Stimulated activated CD8-positive, alpha-beta memory T cell treated with anti-CD3 and anti-CD28 coated beads, Interleukin-4, amount 100 ng/mL, for 24 hours (primary cell): ENCODE results near the gene ERGIC1.
"Not testable (repeated sequence)": the region's sequence is repeated elsewhere in the genome, so short reads cannot be mapped to it uniquely, and the experiment has no call there.

Experiments used
- DNase-seq: peaks from one replicate; pipeline ENCODE4 v3.0.0-alpha.2; 2020; ENCODE audit warnings: low read depth

Gene ERGIC1

DNA sequence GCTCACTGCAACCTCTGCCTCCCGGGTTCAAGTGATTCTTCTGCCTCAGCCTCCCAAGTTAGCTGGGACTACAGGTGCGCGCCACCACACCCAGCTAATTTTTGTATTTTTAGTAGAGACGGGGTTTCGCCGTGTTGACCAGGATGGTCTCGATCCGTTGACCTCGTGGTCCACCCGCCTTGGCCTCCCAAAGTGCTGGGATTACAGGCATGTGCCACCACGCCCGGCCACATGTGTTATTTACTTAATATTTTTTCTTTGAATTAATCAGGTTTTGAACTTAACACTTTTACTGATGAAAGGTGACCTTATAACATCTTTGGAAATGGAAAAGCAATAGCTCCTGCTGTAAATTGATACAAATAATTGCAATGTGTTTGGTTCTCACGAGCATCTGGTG is 13.5 kb downstream of the ERGIC1 start:
- DNase-seq, result not testable (repeated sequence)

DNA sequence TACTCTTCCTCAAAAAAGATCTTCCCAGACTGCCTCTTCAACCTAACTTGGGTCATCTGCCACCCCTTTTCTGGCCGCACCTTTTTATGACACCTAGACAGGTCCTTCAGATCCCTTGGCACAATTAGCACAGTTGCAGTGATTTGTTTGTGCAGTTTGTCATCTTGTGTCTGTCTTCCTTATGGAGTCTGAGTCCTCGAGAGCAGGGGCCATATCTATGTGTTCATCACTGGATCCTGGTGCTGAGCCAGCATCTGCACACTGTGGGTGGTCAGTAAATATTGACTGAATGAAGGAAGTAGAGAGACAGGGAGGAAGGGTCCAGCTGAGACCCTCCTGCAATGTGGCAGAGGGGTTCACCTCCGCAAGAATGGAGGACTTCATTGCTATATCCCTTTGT is 14.4 kb downstream of the ERGIC1 start:
- DNase-seq, result no peak

DNA sequence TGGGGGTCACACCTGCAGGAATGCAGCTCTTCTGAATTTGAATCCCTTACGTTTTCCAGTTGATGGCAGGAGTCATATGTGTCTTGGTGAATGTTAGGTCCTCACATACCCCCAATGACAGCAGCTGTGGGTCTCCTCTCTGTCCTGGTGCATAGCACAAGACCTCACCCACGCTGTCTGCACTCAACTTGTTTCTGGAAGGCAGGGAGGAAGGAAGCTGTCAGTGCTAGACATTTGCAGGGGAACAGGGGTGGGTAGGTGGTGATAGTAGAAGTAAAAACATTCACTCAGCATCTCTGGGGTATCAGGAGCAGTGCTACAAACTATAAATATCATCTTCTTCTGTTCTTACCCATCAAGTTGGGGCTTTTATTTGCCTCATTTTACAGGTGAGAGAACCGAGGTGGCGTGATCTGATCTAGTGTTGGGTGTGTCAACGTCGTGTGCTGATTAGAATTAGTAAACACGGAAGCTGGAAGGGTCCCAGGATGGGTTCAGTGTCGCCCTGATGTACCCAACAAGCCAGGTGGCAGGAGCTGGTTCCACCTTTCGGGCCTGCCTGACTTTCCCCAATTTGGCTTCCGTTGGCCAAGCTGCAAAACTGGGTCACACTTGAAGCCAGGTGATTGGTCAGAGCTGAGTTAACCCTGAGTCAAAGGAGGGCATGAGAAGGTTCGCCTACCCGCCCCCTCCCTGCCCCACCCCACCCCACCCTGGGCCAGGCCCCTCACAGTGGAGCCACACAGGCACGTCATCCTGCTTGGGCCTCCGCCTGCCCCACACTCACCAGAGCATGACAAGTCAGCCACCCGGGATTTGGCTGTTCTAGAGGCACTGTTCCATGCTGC is 15.8 kb downstream of the ERGIC1 start:
- no peak for DNase-seq

DNA sequence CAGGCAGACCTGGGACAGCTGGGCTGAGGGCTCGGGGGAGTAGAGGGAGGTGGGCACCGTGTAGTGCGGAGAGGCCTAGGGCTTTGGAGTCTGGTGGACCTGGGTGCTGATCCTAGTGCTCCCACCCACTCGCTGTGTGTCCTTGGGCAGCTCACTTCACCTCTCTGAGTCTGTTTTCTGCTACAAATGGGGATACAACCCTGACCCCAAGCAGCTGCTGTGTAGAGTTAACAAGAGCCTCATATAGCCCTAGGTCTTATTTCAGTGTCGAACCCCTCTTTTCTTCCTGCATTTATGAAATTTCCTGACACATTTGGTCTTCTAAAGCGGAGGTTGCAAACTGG is 16.4 kb downstream of the ERGIC1 start:
- no peak for DNase-seq

DNA sequence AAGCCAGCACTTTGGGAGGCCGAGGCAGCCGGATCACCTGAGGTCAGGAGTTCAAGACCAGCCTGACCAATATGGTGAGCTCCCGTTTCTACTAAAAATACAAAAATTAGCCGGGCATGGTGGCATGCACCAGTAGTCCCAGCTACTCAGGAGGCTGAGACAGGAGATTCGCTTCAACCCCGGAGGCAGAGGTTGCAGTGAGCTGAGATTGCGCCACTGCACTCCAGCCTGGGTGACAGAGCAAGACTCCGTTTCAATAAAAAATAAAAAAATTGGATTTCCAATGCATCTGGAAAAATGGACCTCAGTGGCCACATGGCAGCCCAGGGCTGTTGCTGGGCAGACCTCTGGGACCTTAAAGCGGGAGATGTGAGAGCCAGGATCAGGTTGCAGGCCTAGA is 17.2 kb downstream of the ERGIC1 start:
- DNase-seq, result not testable (repeated sequence)

DNA sequence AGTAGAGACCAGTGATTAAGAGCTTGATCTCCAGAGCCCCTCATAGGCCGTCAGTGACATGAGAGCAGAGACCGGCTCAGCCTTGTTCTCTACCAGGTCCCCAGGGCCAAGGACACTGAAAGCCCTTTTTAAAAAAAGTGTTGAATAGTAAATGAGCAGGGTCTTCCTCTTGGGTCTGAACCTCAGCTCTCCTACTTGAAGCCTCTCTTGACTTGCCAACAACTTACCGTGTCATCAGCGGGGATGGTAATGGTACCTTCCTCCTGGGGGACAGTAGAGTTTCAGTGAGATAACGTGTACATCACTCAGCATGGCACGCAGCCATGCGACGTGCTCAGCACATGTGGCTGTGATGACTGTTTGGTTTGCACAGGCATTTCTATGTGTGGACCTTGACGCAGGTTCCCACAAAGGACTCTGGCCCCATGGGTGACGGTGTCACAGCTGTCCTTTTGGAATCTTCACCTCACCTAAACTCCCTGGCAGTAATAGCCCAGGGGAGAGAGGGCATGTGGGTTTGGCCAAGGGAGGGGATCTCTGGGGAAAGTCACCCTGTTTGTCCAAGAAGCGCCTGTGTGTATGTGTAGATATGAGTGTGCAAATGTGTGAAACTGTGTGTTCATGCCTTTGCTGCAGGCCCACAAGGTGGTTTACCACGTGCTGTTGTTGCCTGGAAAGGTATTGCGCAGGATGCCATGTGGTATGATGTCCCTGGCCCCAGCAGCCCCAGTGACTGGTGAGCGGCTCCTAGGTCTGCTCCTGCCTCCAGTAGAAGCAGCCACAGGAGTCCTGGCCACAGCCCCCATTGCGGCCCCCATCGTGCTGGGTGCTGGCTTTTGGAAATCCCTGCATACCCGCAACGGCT is 18.7 kb downstream of the ERGIC1 start:
- no peak for DNase-seq

DNA sequence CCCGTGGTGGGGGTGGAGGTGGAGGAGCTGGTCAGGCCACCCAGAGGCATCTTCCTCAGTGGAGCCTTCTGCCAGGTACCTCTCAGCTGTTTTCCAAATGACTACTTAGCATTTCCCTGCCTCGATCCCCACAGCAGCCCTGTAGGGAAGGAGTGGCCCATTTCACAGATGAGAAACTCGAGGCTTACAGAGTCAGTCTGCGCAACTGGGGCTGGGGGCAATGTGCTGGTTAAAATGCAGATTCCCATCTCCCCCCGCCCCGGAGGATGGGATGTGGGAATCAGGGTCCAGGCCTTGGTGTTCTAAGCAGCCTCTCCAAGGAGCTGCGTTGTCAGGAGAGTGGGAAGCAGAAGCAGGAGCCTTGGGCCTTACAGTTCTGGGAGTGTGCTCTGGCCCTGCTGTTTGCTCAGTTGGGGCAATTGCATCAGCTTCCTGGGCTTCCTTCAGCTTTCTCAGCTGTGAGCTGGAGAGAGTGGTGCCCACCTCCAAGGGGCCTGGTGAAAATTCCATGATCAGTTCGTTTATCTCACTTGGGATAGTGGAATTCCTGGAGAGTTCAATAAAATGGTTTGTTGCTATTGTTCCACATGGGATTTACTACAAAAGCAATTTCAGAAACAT is 19.4 kb downstream of the ERGIC1 start:
- DNase-seq, result no peak

DNA sequence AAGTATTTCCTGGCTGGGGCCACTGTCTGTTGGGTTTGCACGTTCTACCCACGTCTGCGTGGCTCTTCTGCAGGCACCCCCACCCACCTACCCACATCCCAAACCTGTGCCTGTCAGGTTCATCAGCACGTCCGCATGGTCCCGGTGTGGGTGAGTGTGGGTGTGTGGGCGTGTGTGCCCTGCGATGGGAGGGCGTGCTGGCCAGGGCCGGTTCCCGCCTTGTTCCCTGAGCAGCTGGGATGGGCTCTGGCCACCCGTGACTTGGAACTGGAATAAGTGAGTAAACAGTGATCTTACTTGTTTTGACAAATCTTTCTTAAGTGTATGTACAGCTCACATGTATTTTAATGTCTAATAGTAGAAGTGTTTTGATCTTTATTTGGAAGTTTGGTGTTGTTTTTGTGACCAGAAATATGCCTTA is 20.4 kb downstream of the ERGIC1 start:
- DNase-seq, result no peak

DNA sequence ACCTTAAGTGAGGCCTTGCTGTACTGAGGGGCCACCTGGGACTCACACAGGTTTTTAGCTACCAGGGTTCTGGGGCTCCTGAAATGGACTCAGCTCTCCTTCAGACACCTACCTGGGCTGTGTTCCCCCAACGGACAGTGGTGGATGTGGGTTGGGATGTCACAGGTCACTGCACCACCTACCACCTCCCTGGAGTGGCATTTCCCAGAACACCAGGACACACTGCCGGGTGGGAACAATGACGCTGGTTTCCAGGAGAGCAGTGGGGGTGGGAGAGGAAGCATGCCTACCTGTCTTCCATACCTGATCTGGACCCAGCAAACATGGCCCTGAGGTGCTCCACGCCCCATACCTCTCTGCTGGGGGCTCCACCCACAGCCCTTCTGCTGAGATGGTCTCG is 20.9 kb downstream of the ERGIC1 start:
- DNase-seq, result no peak

DNA sequence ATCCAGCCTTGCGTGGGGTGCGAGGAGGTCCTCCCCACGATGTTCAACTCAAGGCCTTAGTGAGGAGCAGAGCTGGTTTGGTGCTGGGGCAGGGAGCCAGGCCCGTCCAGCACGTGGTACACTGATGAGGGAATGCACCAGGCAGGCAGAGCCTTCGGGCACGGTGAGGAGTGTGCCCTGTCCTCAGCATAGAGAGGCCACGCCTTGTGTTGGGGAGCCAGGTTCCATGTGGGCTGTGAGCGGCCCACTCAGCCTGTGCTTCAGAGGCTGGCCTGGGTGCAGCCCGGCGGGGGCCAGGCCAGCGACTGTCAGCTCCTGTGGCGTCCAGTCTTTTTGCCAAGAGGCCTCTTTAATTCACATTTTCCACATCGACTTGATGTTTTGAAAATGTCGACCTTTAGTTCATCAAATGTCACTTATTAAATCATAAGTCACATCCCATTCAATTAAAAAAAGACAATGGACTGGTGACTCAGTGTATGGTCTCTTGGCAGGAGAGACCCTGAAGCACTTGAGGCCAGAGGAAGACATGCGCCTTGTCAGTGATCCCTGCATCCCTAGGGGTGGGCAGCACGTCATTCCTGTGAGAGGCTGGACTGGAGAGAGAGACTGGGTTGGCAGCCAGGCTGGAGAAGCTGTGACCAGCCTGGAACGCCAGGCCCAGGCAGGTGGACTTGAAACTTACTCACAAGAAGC is 21.7 kb downstream of the ERGIC1 start:
- no peak for DNase-seq

DNA sequence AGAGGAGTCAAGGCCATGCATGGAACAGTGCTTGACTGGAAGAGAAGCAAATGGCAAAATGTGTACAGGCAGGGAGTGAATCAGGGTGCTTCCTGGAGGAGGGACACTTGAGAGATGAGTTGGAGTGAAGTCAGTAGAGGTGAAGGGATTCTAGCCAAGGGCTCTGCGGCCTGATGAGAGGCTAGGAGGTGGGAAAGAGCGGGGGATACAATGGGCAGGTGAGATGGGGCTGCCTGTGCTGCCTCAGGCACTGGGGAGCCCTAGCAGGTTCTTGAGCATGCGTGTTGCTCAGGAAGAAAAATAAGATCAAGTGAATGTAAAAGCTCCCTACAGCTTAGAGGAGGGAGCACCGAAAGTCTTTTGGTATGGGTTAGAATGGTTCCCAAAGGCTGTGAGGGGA is 22.3 kb downstream of the ERGIC1 start:
- DNase-seq, result no peak

DNA sequence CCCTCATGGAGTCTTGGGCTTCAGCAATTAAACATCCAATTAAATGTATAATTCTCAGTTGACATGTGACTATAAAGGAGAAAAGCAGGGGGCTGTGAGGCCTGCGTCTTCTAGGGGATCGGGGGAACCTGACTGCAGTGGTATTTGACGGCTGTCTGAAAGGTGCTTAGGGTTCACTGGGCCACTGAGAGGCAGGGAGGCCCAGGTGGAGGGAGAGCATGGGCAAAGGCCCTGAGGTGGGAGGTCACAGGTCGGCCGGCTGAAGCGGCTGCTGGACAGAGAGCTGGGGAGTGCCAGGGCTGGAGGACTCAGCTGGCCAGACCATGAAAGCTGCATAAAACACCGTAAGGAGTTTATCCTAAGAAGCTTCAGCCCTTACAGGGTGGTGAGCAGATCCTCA is 23.9 kb downstream of the ERGIC1 start:
- no peak for DNase-seq

DNA sequence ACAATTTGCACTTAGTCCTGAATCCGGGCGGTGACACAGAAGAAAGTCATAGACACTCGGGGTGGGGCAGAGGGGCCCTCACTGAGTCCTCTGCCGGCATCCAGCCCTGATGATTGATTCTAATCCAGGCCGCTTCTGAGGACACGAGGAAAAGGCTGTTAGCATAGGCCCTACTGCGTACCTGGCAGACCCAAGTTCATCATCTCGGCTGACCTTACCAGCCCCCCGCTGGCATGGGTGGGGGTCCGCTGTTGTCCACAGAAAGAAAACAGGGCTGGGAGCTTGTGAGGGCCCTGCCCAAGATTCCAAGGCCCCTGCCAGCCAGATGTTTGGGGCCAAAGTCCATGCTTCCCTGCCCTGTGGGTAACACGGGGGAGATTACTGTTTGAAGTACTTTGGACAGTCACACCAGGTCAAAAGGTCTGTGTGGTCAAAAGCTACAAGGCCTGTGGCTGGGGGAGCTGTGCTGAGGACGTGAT is 24.5 kb downstream of the ERGIC1 start:
- DNase-seq, result no peak

DNA sequence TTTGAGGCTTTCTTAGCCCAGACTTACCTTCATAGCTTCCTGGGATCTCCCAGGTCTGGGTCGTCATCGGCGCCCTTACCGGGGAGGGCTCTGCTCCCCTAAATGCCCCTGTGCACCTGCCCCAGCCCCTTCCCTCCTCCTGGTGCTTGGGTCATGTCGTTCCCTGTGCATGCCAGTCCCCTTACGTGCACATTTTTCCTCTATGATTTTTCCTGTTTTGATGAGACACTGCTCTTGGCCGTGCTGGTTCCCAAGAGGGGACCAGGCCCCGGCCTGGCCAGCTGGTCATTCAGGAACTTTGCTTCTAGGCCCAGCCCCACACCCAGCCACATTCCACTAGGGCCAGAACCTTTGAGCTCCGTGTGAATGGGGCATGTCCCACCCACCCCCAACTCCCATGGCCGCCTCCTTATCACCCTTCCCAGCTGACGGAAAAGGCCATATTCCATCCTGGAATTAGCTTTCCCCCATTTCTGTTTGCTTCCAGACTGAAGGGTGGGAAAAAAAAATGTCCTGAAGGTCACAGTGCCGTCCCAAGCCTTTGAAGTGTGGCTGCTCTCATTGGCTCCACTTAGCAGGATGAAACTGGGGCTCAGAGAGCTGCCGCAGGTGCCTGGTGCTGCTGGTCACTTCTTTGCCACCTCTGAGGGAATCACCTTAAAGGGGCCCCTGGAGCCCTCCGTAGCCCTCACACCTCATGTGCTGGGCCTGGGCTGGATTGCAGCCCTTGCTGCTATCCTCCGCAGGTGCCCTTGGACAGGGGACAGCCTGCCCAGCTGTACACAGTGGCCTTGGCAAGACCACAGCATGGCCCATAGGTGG is 25.1 kb downstream of the ERGIC1 start:
- no peak for DNase-seq

DNA sequence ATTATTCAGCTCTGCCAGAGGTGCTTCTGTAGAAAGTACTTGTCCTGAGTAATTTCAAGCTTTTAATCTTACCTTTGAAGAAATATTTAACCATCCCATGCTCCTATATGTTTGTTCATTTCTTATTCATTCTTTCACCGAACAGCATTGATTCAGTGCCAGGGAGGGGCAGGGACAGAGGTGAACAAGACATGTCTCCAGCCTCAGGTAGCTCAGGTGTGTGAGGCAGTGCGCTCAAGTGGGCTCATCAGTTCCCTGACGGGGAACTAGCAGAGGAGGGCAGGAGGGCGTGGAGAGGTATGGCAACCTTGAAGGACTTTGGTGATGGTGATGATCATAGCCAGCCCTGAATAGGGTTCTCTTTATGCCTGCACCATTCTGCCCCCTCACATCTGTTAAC is 25.9 kb downstream of the ERGIC1 start:
- DNase-seq, result no peak

DNA sequence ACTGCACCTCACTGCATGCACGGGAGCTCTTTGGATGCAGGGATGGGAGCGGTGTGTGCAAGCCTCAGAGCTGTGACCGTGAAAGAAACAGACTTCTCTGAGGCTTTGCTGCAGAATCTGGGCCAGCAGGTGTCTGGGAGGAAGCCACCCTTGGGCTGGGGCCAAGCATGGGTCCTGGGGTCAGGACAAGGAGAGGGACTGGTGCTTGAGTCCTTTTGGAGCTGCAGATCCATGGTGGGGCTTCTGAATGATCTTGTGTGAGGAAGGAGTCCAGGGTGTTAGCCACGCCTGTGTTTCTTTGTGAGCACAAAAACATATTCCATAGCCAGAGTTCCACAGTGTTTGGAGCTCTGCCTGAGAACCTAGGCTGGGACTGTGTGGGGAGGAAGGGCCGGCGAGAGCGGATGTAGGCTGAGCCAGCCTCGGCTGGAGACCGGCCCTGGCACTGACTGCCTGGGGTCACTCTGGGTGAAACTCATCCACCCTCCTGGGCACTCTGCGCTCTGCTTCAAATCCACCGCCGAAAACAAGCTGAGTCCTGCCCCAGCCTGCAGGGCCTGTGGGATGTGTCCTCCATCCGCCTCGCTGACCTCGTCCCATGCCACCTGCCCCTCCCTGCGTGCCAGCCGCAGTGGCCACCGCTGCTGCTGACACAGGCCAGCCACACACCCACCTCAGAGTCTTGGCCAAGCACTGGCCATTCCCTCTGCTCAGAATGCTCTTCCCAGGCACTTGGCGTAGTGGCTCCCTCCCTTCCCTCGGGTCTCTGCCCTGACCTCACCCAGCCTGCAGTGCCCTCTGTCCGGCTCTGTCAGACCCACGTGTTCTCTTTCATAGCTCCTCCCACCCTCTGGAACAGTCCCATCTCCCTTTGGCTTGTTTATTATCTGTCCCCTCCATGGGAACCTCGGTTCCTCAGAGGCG is 26.7 kb downstream of the ERGIC1 start:
- DNase-seq, result no peak

DNA sequence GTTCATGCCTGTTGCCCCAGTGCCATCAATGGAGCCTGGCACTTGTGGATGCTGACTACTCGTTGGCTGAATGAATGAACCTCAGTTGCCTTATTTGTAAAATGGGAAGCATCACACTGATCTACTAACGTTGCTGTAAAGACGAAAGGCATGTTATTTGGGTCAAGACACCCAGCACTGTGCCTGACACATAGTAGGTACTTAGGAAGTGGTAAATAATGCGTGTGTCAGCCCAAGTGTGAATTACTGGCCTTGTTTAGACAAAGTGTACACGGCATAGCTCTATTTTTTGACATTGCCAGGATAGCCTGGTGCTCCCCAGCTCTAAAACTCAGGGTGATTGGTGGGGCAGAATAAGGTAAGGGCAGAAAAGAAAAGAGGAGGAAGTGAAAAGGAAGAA is 27.4 kb downstream of the ERGIC1 start:
- no peak for DNase-seq

DNA sequence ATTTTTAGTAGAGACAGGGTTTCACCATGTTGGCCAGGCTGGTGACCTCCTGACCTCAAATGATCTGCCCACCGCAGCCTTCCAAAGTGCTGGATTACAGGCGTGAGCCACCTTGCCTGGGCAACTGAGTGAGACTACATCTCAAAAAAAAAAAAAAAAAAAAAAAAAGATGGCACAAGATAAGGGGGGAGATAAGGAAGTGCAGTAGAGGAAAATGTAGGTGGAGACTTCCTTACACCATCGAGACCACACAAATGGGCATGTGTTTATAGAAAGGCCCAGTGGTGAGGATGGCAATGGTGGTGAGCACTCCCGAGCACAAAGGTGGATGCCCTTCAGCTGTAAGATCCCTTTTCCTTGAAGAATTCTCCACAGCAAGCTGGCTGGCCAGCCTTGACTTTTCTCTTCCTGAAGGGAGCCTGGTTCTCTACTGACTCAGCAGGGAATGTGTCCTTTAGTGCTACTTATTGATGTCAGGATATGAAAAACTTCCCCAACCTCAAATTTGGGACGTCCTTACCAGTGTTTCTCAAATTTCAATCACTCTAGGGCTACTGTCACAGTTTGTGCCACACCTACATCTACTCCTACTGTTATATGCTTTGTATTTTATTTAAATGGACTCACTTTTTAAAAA is 28.2 kb downstream of the ERGIC1 start:
- DNase-seq, result no peak

DNA sequence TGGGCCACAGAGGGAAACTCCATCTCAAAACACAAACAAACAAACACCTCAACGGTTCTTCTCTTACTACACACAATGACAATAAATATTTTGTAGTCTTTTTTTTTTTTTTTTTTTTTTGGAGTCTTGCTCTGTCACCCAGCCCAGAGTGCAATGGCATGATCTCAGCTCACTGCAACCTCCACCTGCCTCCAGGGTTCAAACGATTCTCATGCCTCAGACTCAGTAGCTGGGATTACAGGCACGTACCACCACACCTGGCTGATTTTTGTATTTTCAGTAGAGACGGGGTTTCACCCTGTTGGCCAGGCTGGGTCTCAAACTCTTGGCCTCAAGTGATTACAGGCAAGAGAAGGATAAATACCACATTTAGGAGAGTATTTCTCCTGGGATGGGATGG is 30.1 kb downstream of the ERGIC1 start:
- DNase-seq, result not testable (repeated sequence)

DNA sequence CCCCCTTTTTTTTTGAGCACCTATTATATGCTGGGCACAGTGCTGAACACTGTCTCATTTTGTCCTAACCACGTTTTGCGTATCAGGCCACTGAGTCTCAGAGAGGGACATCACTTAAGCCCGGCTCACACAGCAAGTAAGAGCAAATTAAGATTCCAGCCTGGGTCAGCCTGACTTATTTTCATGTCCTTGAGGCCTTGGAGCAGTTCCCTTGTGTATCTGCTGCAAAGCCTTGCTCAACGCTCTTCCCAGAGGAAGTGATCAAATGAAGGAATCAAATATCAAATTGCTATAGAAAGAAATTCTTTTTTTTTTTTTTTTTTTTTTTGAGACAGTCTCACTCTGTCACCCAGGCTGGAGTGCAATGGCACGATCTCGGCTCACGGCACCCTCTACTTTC is 30.7 kb downstream of the ERGIC1 start:
- no peak for DNase-seq
